Measurements from ENCODE around the gene HCFC1R1. TPM values are rescaled to one million over a fixed set of nuclear protein-coding genes. Genes with fewer than 3 reads are reported as not detected.

HCFC1R1 gene
- total RNA-seq, 1 experiment from 2014 or later = 75.4 TPM

DNA sequence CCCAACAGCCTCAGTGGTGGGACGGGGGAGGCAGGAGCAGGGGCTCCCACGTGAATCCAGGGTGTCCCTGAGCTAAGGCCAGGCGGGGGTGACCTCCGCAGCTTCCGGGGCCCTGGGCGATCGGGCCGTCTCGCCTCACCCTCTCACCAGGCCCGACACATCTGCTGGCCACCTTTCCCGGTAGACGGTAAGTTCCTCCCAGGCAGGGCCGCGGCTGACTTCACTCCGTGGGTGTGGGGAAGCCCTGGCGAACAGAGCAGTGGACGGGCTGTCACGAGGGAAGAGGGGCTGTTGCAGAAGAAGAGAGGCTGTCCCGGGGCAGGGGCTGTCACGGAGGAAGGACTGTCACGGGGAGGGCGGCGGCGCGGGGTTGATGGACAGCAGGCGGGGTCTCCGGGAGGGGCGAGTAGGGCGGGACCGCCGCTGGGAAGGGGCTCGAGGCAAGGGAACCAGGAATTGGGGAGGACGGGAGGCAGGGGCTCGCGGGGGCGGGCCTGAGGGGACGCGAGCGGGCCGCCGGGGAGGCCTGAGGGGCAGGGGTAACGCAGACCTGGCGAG, 44.0 kb downstream of the HCFC1R1 start:
- TF ChIP-seq, protein P1, sequence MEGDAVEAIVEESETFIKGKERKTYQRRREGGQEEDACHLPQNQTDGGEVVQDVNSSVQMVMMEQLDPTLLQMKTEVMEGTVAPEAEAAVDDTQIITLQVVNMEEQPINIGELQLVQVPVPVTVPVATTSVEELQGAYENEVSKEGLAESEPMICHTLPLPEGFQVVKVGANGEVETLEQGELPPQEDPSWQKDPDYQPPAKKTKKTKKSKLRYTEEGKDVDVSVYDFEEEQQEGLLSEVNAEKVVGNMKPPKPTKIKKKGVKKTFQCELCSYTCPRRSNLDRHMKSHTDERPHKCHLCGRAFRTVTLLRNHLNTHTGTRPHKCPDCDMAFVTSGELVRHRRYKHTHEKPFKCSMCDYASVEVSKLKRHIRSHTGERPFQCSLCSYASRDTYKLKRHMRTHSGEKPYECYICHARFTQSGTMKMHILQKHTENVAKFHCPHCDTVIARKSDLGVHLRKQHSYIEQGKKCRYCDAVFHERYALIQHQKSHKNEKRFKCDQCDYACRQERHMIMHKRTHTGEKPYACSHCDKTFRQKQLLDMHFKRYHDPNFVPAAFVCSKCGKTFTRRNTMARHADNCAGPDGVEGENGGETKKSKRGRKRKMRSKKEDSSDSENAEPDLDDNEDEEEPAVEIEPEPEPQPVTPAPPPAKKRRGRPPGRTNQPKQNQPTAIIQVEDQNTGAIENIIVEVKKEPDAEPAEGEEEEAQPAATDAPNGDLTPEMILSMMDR (IDR thresholded peaks at IDR 0.05; ENCODE audit: unreplicated experiment) = no peak
- TSS peak; percentile 60 for BruUV-seq (replicated peaks)
- Mint-ChIP-seq H3K9me3 (ENCODE audit: low read depth, unreplicated experiment) (no peaks in the 10 kb centered on the region), H3K4me3 (ENCODE audit: low read depth, unreplicated experiment) (peak overlapping the region; percentile 88), H3K27me3 (ENCODE audit: unreplicated experiment) (no peaks in the 10 kb centered on the region), H3K36me3 (ENCODE audit: insufficient read depth, unreplicated experiment) (peaks cover 45% of the 10 kb centered on the region), H3K4me1 (ENCODE audit: low read depth, unreplicated experiment) (peaks cover 40% of the 10 kb centered on the region), H3K27ac (ENCODE audit: unreplicated experiment) (peak overlapping the region; percentile 82)
- DNase-seq = peak; percentile 48
- intact Hi-C loops (cut with micrococcal nuclease; ENCODE audit: unreplicated experiment) = no loop called here
- CTCF ChIA-PET = interaction anchor here (0.6 to 1.9 kb wide), 3 partner anchors 10 to 32 kb away, joined by 4 to 8 read pairs (median 5); no protein-coding TSS in a partner anchor

DNA sequence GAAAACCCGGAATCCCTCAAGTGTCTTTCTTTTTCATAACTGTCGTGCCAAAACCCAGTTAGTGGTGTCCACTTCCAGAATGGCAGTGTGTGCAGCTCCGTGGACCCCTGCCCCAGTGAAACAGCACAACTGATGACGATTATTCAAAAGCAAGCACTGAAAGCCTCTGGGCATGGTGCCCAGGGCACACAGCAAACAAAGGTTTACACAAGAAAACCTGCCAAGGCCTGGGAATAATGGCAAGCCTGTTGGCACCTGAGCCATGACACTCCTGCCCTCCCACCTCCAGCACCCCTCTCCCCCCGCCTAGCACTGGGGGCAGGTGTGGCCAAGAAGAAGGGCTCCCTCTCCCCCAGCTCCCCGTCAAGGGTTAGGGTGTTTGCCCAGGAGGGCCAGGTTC, 46.3 kb downstream of the HCFC1R1 start:
- Mint-ChIP-seq H3K4me1 (ENCODE audit: low read depth, unreplicated experiment) (peaks cover 36% of the 10 kb centered on the region), H3K4me3 (ENCODE audit: low read depth, unreplicated experiment) (peak overlapping the region; percentile 19), H3K27ac (ENCODE audit: unreplicated experiment) (no peak overlapping the region), H3K9me3 (ENCODE audit: low read depth, unreplicated experiment) (no peaks in the 10 kb centered on the region), H3K27me3 (ENCODE audit: unreplicated experiment) (no peaks in the 10 kb centered on the region), H3K36me3 (ENCODE audit: insufficient read depth, unreplicated experiment) (peaks cover 53% of the 10 kb centered on the region)
- no TSS peak for BruUV-seq (replicated peaks)
- intact Hi-C loops (cut with micrococcal nuclease; ENCODE audit: unreplicated experiment) = no loop called here
- CTCF ChIA-PET = interaction anchor here (0.6 to 1.6 kb wide), 3 partner anchors 7 to 1561 kb away, joined by 3 to 5 read pairs (median 3); partner anchors contain the start of gene CDIP1
- DNase-seq = peak; percentile 35
- TF ChIP-seq, protein P1 (IDR thresholded peaks at IDR 0.05; ENCODE audit: unreplicated experiment) = no peak

DNA sequence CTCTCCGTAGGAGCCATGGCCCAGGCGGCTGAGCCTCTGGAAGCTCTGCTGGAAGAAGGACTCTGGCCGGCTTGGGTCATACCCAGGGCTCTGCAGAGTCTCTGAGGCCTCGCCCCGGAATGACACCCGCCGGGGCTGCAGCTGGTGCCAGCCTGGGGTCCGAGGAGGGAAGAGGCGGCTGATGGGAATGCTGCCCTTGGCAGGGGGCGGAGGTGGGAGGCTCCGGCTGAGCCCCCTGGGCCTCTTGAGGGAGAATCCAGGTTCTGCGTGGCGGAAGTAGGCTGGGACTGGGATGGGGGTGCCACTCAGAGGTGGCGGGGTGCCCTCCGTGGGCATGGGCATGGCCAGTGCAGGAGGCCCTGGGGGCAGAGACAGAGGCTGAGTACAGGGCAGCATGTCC, 47.1 kb downstream of the HCFC1R1 start:
- intact Hi-C loops (cut with micrococcal nuclease; ENCODE audit: unreplicated experiment) = no loop called here
- CTCF ChIA-PET = no interaction called here
- no peaks in the 10 kb centered on the region for H3K9me3 Mint-ChIP-seq (ENCODE audit: low read depth, unreplicated experiment)
- H3K27ac Mint-ChIP-seq (ENCODE audit: unreplicated experiment) = no peak overlapping the region
- H3K36me3 Mint-ChIP-seq (ENCODE audit: insufficient read depth, unreplicated experiment) = peaks cover 54% of the 10 kb centered on the region
- DNase-seq = no peak
- H3K4me1 Mint-ChIP-seq (ENCODE audit: low read depth, unreplicated experiment) = peaks cover 36% of the 10 kb centered on the region
- H3K4me3 Mint-ChIP-seq (ENCODE audit: low read depth, unreplicated experiment) = no peak overlapping the region
- TF ChIP-seq, protein P1 (IDR thresholded peaks at IDR 0.05; ENCODE audit: unreplicated experiment) = no peak
- no peaks in the 10 kb centered on the region for H3K27me3 Mint-ChIP-seq (ENCODE audit: unreplicated experiment)
- no TSS peak for BruUV-seq (replicated peaks)

DNA sequence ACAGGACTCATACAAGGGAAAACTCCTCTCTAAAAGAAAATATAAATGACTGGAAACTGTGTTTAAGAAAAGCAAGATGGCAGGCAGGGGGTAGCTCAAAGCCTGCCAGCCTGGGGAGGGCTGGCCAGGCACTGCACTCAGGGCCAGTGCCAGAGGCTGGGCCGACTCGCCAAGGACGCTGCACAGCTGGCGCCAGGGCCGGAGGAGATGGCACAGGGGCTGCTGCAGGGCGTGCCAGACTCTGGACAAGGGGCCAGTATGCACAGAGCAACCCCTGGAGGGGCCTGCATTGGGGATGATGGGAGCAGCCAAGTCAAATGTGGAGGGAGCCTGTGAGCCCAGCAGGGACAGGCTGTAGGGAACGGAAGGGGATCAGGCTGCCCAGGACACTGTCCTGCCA, 47.5 kb downstream of the HCFC1R1 start:
- Mint-ChIP-seq H3K27me3 (ENCODE audit: unreplicated experiment) (no peaks in the 10 kb centered on the region), H3K27ac (ENCODE audit: unreplicated experiment) (no peak overlapping the region), H3K36me3 (ENCODE audit: insufficient read depth, unreplicated experiment) (peaks cover 57% of the 10 kb centered on the region), H3K4me1 (ENCODE audit: low read depth, unreplicated experiment) (peaks cover 35% of the 10 kb centered on the region), H3K4me3 (ENCODE audit: low read depth, unreplicated experiment) (no peak overlapping the region), H3K9me3 (ENCODE audit: low read depth, unreplicated experiment) (no peaks in the 10 kb centered on the region)
- CTCF ChIA-PET = interaction anchor here (0.7 kb wide), 1 partner anchor 9 kb away, joined by 4 read pairs; no protein-coding TSS in a partner anchor
- intact Hi-C loops (cut with micrococcal nuclease; ENCODE audit: unreplicated experiment) = no loop called here
- TF ChIP-seq, protein P1 (IDR thresholded peaks at IDR 0.05; ENCODE audit: unreplicated experiment) = no peak
- no TSS peak for BruUV-seq (replicated peaks)
- DNase-seq = no peak

Measured in Calu3 (cell line).